Peyer's patch (tissue), 4 donors: ENCODE measurements around the gene MCTP1.

ENCODE experiments used
- POLR2A ChIP-seq, 2 donors: fragments of 450-650 bp; IDR thresholded peaks; one replicate each; pipeline ENCODE4 v1.5.1; 2017; ENCODE audit warnings: antibody characterized with exemption in 2 of 2, mild to moderate bottlenecking in 2 of 2, moderate library complexity in 2 of 2
- TF ChIP-seq, protein P1 (sequence below), 6 experiments: fragments of 450-650 bp in 4 of 6; fragments of 200-600 bp in 2 of 6; sonication (generic) in 1 of 6; IDR thresholded peaks; one replicate each; pipeline ENCODE4 v1.5.1; 2017 to 2019; ENCODE audit warnings: antibody characterized with exemption in 6 of 6, mild to moderate bottlenecking in 3 of 6, moderate library complexity in 1 of 6

DNA sequence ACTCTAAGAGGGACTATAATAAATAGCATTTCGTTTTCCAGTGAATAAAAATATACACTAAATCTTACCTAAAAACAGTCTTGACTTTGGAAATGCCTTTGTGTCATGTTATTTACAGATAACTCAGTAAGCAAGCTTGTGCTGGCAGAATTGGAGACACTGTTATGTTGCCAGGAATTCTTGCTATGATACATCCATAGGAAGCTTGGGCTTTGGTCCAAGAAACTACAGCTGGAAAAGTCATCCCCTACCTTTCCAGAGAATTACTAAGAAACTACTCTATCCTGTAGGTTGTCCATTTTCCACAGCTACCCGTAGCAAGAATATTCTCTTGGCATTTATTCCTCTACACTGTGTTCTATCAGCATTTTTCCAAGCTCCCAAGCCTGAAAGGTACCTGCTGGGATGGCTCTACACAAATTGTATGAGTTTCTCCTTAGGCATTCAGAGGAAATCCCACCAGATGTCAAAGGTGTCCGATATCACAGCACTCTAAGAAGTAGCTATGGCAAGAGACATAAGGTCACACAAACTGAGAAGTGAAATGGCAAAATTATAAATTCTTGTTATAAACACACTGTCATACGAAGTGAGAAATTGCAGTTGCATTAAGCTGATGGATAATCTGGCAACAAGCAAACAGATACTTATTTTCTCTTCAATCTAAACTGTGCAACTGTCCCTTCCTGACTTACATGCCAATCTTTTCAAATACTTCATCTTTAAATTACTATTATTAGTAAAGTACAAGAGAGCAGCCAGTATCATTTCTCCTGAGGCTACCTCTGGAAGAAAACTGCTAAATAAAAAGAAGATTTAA, 68.5 kb downstream of the MCTP1 start:
- TF ChIP-seq, protein P1, sequence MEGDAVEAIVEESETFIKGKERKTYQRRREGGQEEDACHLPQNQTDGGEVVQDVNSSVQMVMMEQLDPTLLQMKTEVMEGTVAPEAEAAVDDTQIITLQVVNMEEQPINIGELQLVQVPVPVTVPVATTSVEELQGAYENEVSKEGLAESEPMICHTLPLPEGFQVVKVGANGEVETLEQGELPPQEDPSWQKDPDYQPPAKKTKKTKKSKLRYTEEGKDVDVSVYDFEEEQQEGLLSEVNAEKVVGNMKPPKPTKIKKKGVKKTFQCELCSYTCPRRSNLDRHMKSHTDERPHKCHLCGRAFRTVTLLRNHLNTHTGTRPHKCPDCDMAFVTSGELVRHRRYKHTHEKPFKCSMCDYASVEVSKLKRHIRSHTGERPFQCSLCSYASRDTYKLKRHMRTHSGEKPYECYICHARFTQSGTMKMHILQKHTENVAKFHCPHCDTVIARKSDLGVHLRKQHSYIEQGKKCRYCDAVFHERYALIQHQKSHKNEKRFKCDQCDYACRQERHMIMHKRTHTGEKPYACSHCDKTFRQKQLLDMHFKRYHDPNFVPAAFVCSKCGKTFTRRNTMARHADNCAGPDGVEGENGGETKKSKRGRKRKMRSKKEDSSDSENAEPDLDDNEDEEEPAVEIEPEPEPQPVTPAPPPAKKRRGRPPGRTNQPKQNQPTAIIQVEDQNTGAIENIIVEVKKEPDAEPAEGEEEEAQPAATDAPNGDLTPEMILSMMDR (IDR thresholded peaks at IDR 0.05), result no peak
- no peak for TF ChIP-seq POLR2A (IDR thresholded peaks at IDR 0.05)
